ENCODE data around the gene SHB. TPM values are rescaled to one million over a fixed set of nuclear protein-coding genes. Genes with fewer than 3 reads are reported as not detected.
A peak's percentile ranks its signal among the peaks of the same experiment; 100 is the strongest.

SHB gene
- polyA plus RNA-seq, 1 donor (not counting 4 experiments of a cell fraction or from before 2014, with no cell fraction given) = 10.9 TPM

DNA sequence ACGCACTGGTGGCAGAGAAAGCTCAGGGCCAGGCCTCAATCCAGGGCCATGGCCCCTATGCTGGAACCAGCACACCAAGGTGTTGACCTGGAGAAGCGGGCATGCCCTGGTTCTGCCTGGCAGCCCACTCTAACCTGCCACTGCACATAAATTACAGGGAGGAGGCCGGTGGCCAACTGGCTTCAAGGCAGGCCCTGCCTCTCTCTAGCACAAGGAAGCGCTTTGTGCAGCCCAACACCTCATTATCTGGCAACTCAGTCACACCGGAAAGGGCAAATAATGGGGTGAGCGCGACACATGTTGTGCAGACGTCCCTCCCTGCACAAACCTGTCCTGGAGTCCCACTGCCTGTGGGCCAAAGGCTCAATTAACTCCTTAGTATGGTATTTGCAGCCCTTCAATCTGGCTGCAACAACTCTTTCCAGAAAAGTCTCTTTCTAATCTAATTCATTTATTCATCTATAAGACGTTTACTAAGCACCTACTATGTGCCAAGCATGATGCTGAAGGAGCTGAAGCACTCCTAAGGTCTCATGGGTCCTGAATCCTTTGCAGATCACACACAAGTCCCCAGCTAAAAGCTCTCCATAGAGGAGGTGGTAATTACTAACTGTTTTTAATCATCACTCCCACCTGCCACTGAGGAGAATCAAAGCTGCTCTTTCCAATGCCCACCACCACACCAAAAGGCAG lies 24.9 kb downstream of the SHB start:
- Histone ChIP-seq H3K4me1 (ENCODE audit: control insufficient read depth, extremely low read depth, insufficient read depth, low read length) (peaks cover 96% of the 10 kb centered on the region), H2AFZ (ENCODE audit: control insufficient read depth, low read length) (no peak overlapping the region), H4K20me1 (ENCODE audit: control insufficient read depth, extremely low read depth, insufficient read depth, low read length) (no peaks in the 10 kb centered on the region), H3K9me3 (ENCODE audit: control insufficient read depth, low read depth, low read length) (no peaks in the 10 kb centered on the region), H3K9me1 (ENCODE audit: control insufficient read depth, extremely low read depth, insufficient read depth, low read length) (peaks cover 6% of the 10 kb centered on the region), H3K79me2 (ENCODE audit: control insufficient read depth, insufficient read depth, low read length) (peaks cover 68% of the 10 kb centered on the region), H3K27me3 (ENCODE audit: control insufficient read depth, extremely low read depth, insufficient read depth, low read length) (no peaks in the 10 kb centered on the region), H3K4me2 (ENCODE audit: control insufficient read depth, extremely low read depth, insufficient read depth, low read depth, low read length) (peak overlapping the region; percentile 60), H3K9ac (ENCODE audit: control insufficient read depth, extremely low read depth, insufficient read depth, low read length) (peak overlapping the region; percentile 34), H3K36me3 (ENCODE audit: control insufficient read depth in 2 of 2, extremely low read depth in 1 of 2, insufficient read depth in 2 of 2, low read length in 2 of 2) (no peaks in the 10 kb centered on the region), H3K4me3 (ENCODE audit: control insufficient read depth in 2 of 3, extremely low read depth in 1 of 3, insufficient read depth in 2 of 3, low read depth in 1 of 3, low read length in 3 of 3) (no peak overlapping the region), H3K27ac (ENCODE audit: control insufficient read depth, insufficient read depth, low read length) (peak overlapping the region; percentile 59)
- peak; percentile 75 for FAIRE-seq
- TF ChIP-seq, protein P1, sequence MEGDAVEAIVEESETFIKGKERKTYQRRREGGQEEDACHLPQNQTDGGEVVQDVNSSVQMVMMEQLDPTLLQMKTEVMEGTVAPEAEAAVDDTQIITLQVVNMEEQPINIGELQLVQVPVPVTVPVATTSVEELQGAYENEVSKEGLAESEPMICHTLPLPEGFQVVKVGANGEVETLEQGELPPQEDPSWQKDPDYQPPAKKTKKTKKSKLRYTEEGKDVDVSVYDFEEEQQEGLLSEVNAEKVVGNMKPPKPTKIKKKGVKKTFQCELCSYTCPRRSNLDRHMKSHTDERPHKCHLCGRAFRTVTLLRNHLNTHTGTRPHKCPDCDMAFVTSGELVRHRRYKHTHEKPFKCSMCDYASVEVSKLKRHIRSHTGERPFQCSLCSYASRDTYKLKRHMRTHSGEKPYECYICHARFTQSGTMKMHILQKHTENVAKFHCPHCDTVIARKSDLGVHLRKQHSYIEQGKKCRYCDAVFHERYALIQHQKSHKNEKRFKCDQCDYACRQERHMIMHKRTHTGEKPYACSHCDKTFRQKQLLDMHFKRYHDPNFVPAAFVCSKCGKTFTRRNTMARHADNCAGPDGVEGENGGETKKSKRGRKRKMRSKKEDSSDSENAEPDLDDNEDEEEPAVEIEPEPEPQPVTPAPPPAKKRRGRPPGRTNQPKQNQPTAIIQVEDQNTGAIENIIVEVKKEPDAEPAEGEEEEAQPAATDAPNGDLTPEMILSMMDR (optimal IDR thresholded peaks at IDR 0.05 in 1 of 3, IDR thresholded peaks at IDR 0.05 in 1 of 3, conservative IDR thresholded peaks at IDR 0.05 in 1 of 3; ENCODE audit: extremely low read depth in 1 of 3, insufficient read depth in 2 of 3, low read length in 3 of 3) = no peak
- no peak for DNase-seq (ENCODE audit: low read depth, low spot score)
- dilution Hi-C loops (cut with MboI; ENCODE audit: extremely low pct_ligation_motif_present, low sequenced_read_pairs) = no loop called here

DNA sequence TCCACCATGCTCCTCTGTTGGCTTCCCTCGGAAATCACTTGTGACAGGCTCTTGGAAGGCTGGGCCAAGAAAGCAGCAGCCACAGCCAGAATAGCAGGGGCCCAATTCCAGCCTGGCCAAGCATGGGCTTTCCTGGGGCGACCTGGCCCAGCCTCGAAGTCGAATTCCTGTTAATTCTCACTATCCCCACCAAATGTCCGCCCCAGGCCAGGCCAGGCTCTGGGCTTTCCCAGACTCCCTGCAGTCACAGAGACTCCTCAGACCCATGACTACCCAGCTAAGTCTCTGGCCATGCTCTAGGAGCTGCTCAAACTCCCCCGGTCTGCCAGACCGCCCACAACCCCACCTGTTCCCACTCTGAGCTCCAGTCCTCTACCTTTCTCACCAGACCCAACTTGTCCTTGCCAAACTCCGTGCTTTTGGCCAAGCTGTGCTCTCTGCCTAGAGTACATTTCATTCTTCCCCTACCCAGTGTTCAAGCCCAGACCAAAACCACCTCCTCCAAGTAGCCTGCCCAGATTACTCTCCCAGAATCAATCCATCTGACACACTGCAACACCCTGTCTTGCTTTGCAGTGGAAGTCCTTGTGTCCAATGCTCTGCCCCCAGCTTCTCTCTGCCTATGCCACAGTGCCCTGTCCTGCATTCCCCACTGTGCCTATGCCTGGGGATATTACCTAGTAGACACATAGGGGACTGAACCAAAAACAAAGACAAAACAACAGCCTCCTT lies 26.2 kb downstream of the SHB start:
- Histone ChIP-seq H3K9me3 (ENCODE audit: control insufficient read depth, low read depth, low read length) (no peaks in the 10 kb centered on the region), H4K20me1 (ENCODE audit: control insufficient read depth, extremely low read depth, insufficient read depth, low read length) (no peaks in the 10 kb centered on the region), H3K36me3 (ENCODE audit: control insufficient read depth in 2 of 2, extremely low read depth in 1 of 2, insufficient read depth in 2 of 2, low read length in 2 of 2) (no peaks in the 10 kb centered on the region), H3K4me1 (ENCODE audit: control insufficient read depth, extremely low read depth, insufficient read depth, low read length) (peaks cover 96% of the 10 kb centered on the region), H3K79me2 (ENCODE audit: control insufficient read depth, insufficient read depth, low read length) (peaks cover 79% of the 10 kb centered on the region), H3K27ac (ENCODE audit: control insufficient read depth, insufficient read depth, low read length) (peak overlapping the region; percentile 63), H3K4me2 (ENCODE audit: control insufficient read depth, extremely low read depth, insufficient read depth, low read depth, low read length) (peak overlapping the region; percentile 78), H2AFZ (ENCODE audit: control insufficient read depth, low read length) (no peak overlapping the region), H3K27me3 (ENCODE audit: control insufficient read depth, extremely low read depth, insufficient read depth, low read length) (no peaks in the 10 kb centered on the region), H3K4me3 (ENCODE audit: control insufficient read depth in 2 of 3, extremely low read depth in 1 of 3, insufficient read depth in 2 of 3, low read depth in 1 of 3, low read length in 3 of 3) (peak overlapping the region in 1 of 3 experiments; percentile 49), H3K9me1 (ENCODE audit: control insufficient read depth, extremely low read depth, insufficient read depth, low read length) (peaks cover 8% of the 10 kb centered on the region), H3K9ac (ENCODE audit: control insufficient read depth, extremely low read depth, insufficient read depth, low read length) (peak overlapping the region; percentile 26)
- dilution Hi-C loops (cut with MboI; ENCODE audit: extremely low pct_ligation_motif_present, low sequenced_read_pairs) = no loop called here
- FAIRE-seq (peak; percentile 52), DNase-seq (ENCODE audit: low read depth, low spot score) (no peak)
- TF ChIP-seq, protein P1 (optimal IDR thresholded peaks at IDR 0.05 in 1 of 3, IDR thresholded peaks at IDR 0.05 in 1 of 3, conservative IDR thresholded peaks at IDR 0.05 in 1 of 3; ENCODE audit: extremely low read depth in 1 of 3, insufficient read depth in 2 of 3, low read length in 3 of 3) = no peak
- TF ChIP-seq EZH2 (IDR thresholded peaks at IDR 0.05; ENCODE audit: low read length) = no peak
